ENCODE results near the gene BAZ1A. TPM values are rescaled to one million over a fixed set of nuclear protein-coding genes. Genes with fewer than 3 reads are reported as not detected.

BAZ1A gene
- polyA plus RNA-seq, 2 of the 4 experiments (the other 2 are of a cell fraction), result 32.9 to 38.2 TPM

GRCh38 chr14:34824256-34824655 lies 50.9 kb downstream of the BAZ1A start:
- Histone ChIP-seq H3K4me1 (no peaks in the 10 kb centered on the region), H3K4me2 (no peak overlapping the region), H3K9me3 (no peaks in the 10 kb centered on the region), H3K4me3 (no peak overlapping the region), H3K27ac (no peak overlapping the region)
- FAIRE-seq, result no peak
- ATAC-seq, result no peak
- ChIA-PET POLR2A (no interaction called here), CTCF (interaction anchor here (0.6 to 0.7 kb wide), 3 partner anchors 70 to 505 kb away, joined by 3 to 4 read pairs (median 4); no protein-coding TSS in a partner anchor)
- 97% methylated on average over 1 of the region's 1 CpG for WGBS (ENCODE audit: missing lambda C conversion rate)
- no peak for DNase-seq (ENCODE audit: low read depth in 1 of 2, low spot score in 1 of 2)
- TF ChIP-seq EHF (CRISPR knock-in tag; IDR thresholded peaks at IDR 0.05) (no peak), CBX2 (IDR thresholded peaks at IDR 0.05; ENCODE audit: borderline replicate concordance, low read depth) (no peak), HOXA7 (CRISPR knock-in tag; IDR thresholded peaks at IDR 0.05) (no peak), HES2 (IDR thresholded peaks at IDR 0.05) (no peak), NFE2L2 (conservative IDR thresholded peaks at IDR 0.05; ENCODE audit: low read length) (no peak), USF2 (IDR thresholded peaks at IDR 0.05) (no peak), ZFP36 (IDR thresholded peaks at IDR 0.05; ENCODE audit: borderline replicate concordance, partially characterized antibody) (no peak), FOXS1 (CRISPR knock-in tag; IDR thresholded peaks at IDR 0.05) (no peak), NPAS2 (CRISPR knock-in tag; IDR thresholded peaks at IDR 0.05; ENCODE audit: borderline replicate concordance) (no peak), ZC3H11A (IDR thresholded peaks at IDR 0.05) (no peak), MAFK (IDR thresholded peaks at IDR 0.05; ENCODE audit: partially characterized antibody) (no peak), MYC (IDR thresholded peaks at IDR 0.05; ENCODE audit: borderline replicate concordance, low read length) (no peak), KDM5A (IDR thresholded peaks at IDR 0.05) (no peak), BCL3 (IDR thresholded peaks at IDR 0.05) (no peak), NR3C1 (IDR thresholded peaks at IDR 0.05) (no peak), EP300 (IDR thresholded peaks at IDR 0.05) (no peak), MAX (IDR thresholded peaks at IDR 0.05) (no peak), KDM1A (IDR thresholded peaks at IDR 0.05; ENCODE audit: low read depth) (no peak)

GRCh38 chr14:34817768-34818167 lies 57.4 kb downstream of the BAZ1A start:
- TF ChIP-seq HDAC2 (IDR thresholded peaks at IDR 0.05) (no peak), ZC3H11A (IDR thresholded peaks at IDR 0.05) (no peak), TFCP2L1 (CRISPR knock-in tag; IDR thresholded peaks at IDR 0.05) (no peak), GATA3 (IDR thresholded peaks at IDR 0.05; ENCODE audit: borderline replicate concordance) (no peak), RAD21 (conservative IDR thresholded peaks at IDR 0.05 in 1 of 2, IDR thresholded peaks at IDR 0.05 in 1 of 2) (no peak), POLR2A (IDR thresholded peaks at IDR 0.05; ENCODE audit: low read length) (no peak), ATOH8 (CRISPR knock-in tag; IDR thresholded peaks at IDR 0.05; ENCODE audit: low read depth) (no peak), USF2 (IDR thresholded peaks at IDR 0.05) (no peak), FOSL2 (IDR thresholded peaks at IDR 0.05) (no peak), FOSL2 (CRISPR knock-in tag; IDR thresholded peaks at IDR 0.05) (no peak), TP53 (CRISPR knock-in tag; IDR thresholded peaks at IDR 0.05) (no peak), SMC3 (IDR thresholded peaks at IDR 0.05) (no peak), HOXB13 (CRISPR knock-in tag; IDR thresholded peaks at IDR 0.05; ENCODE audit: low read depth) (no peak), FOXS1 (CRISPR knock-in tag; IDR thresholded peaks at IDR 0.05) (no peak), CHD4 (IDR thresholded peaks at IDR 0.05; ENCODE audit: borderline replicate concordance) (no peak), NPAS2 (CRISPR knock-in tag; IDR thresholded peaks at IDR 0.05; ENCODE audit: borderline replicate concordance) (no peak), HOXA7 (CRISPR knock-in tag; IDR thresholded peaks at IDR 0.05) (no peak), EHF (CRISPR knock-in tag; IDR thresholded peaks at IDR 0.05) (no peak)
- ATAC-seq, result no peak

More at GRCh38 chr14:34817768-34818167, 57.4 kb downstream of the BAZ1A start:
- DNase-seq (ENCODE audit: low read depth in 1 of 2, low spot score in 1 of 2) (no peak), FAIRE-seq (no peak)
- no peaks in the 10 kb centered on the region for H3K9me3 ChIP-seq
- H3K4me2 ChIP-seq, result no peak overlapping the region
- H3K4me3 ChIP-seq, result no peak overlapping the region
- WGBS (ENCODE audit: missing lambda C conversion rate), result 86% methylated on average over 2 of the region's 2 CpGs
- CTCF ChIA-PET, result no interaction called here
- H3K4me1 ChIP-seq, result 0 out of 3 replicates have a peak, but pooled peaks cover 3% of the 10 kb centered on the region
- POLR2A ChIA-PET, result no interaction called here
- H3K27ac ChIP-seq, result no peak overlapping the region
